ENCODE measurements around the gene ECI2. TPM values are rescaled to one million over a fixed set of nuclear protein-coding genes. Genes with fewer than 3 reads are reported as not detected.
A peak's percentile ranks its signal among the peaks of the same experiment; 100 is the strongest.
"Not testable (repeated sequence)": the region's sequence is repeated elsewhere in the genome, so short reads cannot be mapped to it uniquely, and the experiment has no call there.

Gene ECI2
- total RNA-seq, 2 donors from 2014 or later = 71.1 to 97.2 TPM

DNA sequence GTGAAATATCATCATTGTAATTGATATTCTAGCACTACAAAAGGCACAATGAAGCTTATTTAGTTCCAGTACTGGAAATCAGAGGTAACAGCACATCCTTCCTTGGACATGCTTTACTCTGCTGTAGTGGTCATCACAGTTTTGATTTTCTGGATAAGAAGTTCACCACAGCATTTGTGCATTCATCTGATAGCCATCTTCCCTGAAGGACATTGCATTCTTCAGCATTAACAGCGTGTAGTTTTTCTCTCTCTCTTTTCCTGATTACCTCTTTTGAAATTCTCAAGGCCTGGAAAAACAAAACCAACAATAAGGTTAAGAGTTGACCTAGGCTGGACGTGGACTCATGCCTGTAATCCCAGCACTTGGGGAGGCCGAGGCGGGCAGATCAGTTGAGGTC lies 19.6 kb downstream of the ECI2 start:
- no peak overlapping the region for H3K27ac ChIP-seq
- no peaks in the 10 kb centered on the region for H3K27me3 ChIP-seq
- H3K4me3 ChIP-seq = no peak overlapping the region
- H3K4me1 ChIP-seq = no peaks in the 10 kb centered on the region
- DNase-seq (ENCODE audit: low spot score) = no peak
- peaks cover 0 to 12% of the 10 kb centered on the region in 2 donors for H3K9me3 ChIP-seq
- H3K36me3 ChIP-seq = peaks cover 61% of the 10 kb centered on the region
- TF ChIP-seq, protein P1, sequence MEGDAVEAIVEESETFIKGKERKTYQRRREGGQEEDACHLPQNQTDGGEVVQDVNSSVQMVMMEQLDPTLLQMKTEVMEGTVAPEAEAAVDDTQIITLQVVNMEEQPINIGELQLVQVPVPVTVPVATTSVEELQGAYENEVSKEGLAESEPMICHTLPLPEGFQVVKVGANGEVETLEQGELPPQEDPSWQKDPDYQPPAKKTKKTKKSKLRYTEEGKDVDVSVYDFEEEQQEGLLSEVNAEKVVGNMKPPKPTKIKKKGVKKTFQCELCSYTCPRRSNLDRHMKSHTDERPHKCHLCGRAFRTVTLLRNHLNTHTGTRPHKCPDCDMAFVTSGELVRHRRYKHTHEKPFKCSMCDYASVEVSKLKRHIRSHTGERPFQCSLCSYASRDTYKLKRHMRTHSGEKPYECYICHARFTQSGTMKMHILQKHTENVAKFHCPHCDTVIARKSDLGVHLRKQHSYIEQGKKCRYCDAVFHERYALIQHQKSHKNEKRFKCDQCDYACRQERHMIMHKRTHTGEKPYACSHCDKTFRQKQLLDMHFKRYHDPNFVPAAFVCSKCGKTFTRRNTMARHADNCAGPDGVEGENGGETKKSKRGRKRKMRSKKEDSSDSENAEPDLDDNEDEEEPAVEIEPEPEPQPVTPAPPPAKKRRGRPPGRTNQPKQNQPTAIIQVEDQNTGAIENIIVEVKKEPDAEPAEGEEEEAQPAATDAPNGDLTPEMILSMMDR (IDR thresholded peaks at IDR 0.05) = no peak

GRCh38 chr6:4114123-4114522 lies 21.3 kb downstream of the ECI2 start:
- Histone ChIP-seq H3K9me3 (peaks cover 0 to 12% of the 10 kb centered on the region in 2 donors), H3K36me3 (peaks cover 45% of the 10 kb centered on the region), H3K27ac (no peak overlapping the region), H3K27me3 (no peaks in the 10 kb centered on the region), H3K4me1 (peaks cover 0 to 7% of the 10 kb centered on the region in 2 donors), H3K4me3 (no peak overlapping the region)
- no peak for DNase-seq (ENCODE audit: low spot score)
- TF ChIP-seq, protein P1 (IDR thresholded peaks at IDR 0.05) = no peak

GRCh38 chr6:4113649-4114048 lies 21.7 kb downstream of the ECI2 start:
- Histone ChIP-seq H3K4me3 (no peak overlapping the region), H3K27me3 (no peaks in the 10 kb centered on the region), H3K9me3 (peaks cover 0 to 12% of the 10 kb centered on the region in 2 donors), H3K27ac (no peak overlapping the region), H3K4me1 (peaks cover 0 to 7% of the 10 kb centered on the region in 2 donors), H3K36me3 (peaks cover 40% of the 10 kb centered on the region)
- TF ChIP-seq, protein P1 (IDR thresholded peaks at IDR 0.05) = no peak
- DNase-seq (ENCODE audit: low spot score) = no peak

GRCh38 chr6:4112366-4112765 lies 23.0 kb downstream of the ECI2 start:
- Histone ChIP-seq H3K27me3 (no peaks in the 10 kb centered on the region), H3K4me1 (peaks cover 0 to 7% of the 10 kb centered on the region in 2 donors), H3K36me3 (peaks cover 27% of the 10 kb centered on the region), H3K27ac (no peak overlapping the region), H3K4me3 (no peak overlapping the region), H3K9me3 (peaks cover 0 to 12% of the 10 kb centered on the region in 2 donors)
- no peak for DNase-seq (ENCODE audit: low spot score)
- TF ChIP-seq, protein P1 (IDR thresholded peaks at IDR 0.05) = no peak

DNA sequence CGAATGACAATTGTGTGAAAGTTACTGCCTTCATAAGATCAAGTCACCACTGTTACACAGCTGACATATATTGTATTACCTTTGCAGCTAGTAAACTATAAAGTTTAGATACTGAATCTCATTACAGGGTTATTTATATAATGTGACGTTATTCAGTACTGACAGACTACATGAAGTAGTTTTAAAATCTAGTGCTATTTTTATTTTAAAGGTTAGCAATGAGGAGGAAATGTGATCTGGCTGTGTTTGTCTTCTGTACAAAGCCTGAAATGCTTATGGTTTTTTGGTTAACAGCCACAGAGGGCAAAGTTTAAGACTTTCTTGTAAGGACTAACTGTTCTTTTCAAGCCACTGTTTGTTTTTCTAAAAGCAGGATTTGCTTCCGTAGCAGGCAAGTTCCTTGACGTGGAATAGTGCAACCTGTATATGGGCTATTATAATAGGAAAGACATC lies 26.0 kb downstream of the ECI2 start:
- not testable (repeated sequence) for H3K4me3 ChIP-seq; H3K36me3 ChIP-seq; H3K4me1 ChIP-seq; DNase-seq (ENCODE audit: low spot score); H3K27me3 ChIP-seq
- Histone ChIP-seq H3K27ac (peak overlapping the region; percentile 34 to 50), H3K9me3 (peaks cover 0 to 12% of the 10 kb centered on the region in 2 donors)

DNA sequence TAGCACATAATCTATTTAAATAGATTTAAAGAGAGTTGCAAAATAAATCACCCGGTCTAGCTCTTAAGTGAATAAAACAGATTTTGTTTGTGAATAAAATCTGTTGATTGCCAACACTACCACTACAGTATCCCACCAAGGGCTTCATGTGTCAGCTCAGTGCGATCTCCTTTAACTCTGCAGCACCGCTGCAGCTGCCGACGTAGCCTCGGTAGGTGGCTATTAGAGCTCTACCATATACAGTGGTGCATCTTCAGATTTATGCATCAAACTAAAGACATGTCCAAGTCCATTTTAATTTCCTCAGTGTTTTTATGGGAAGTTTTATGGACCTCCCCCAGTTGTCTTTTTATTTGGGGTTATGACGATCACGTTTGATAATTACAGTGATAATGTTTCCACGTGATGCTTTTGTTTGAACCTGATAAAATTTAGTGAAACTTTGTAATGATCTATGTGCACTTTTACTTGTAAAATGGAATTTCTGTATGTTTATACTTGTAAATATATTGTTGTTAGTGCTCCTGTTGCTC lies 26.7 kb downstream of the ECI2 start:
- Histone ChIP-seq H3K4me1 (peaks cover 0 to 7% of the 10 kb centered on the region in 2 donors), H3K4me3 (no peak overlapping the region), H3K27ac (peak overlapping the region in 1 of 2 donors; percentile 34), H3K9me3 (peaks cover 0 to 12% of the 10 kb centered on the region in 2 donors), H3K36me3 (no peaks in the 10 kb centered on the region), H3K27me3 (no peaks in the 10 kb centered on the region)
- DNase-seq (ENCODE audit: low spot score) = no peak
- TF ChIP-seq, protein P1 (IDR thresholded peaks at IDR 0.05) = no peak
